Measurements from ENCODE around the gene MROH2A. TPM values are rescaled to one million over a fixed set of nuclear protein-coding genes. Genes with fewer than 3 reads are reported as not detected.

MROH2A gene
- total and polyA plus RNA-seq, 2 donors from 2014 or later (not counting 2 experiments from before 2014, with no cell fraction given) = 0.11 to 0.49 TPM

Other genes with a start within 250 kb of the MROH2A start
- 35.8 and 46.1 TPM in 2 replicates for gene USP40, start 211.5 kb upstream of the MROH2A start, total RNA-seq
- gene USP40, start 211.5 kb upstream of the MROH2A start, polyA plus RNA-seq = 25.0 and 25.7 TPM in 2 replicates
- not detected in 2 replicates for gene UGT1A8, start 160.7 kb upstream of the MROH2A start, total RNA-seq
- gene UGT1A8, start 160.7 kb upstream of the MROH2A start, polyA plus RNA-seq = not detected in 2 replicates
- gene UGT1A10, start 141.9 kb upstream of the MROH2A start, total RNA-seq = not detected in 2 replicates
- gene UGT1A10, start 141.9 kb upstream of the MROH2A start, polyA plus RNA-seq = 0.13 and 0.35 TPM in 2 replicates
- not detected in 2 replicates for gene UGT1A9, start 106.4 kb upstream of the MROH2A start, total RNA-seq
- gene UGT1A9, start 106.4 kb upstream of the MROH2A start, polyA plus RNA-seq = not detected in 2 replicates
- 0.20 and 0.21 TPM in 2 replicates for gene UGT1A7, start 96.4 kb upstream of the MROH2A start, total RNA-seq
- gene UGT1A7, start 96.4 kb upstream of the MROH2A start, polyA plus RNA-seq = 0.10 and 1.2 TPM in 2 replicates
- gene UGT1A6, start 85.4 kb upstream of the MROH2A start, total RNA-seq = 14.0 and 15.8 TPM in 2 replicates
- gene UGT1A6, start 85.4 kb upstream of the MROH2A start, polyA plus RNA-seq = 7.4 and 9.4 TPM in 2 replicates
- gene UGT1A5, start 65.4 kb upstream of the MROH2A start, total RNA-seq = 0.53 and 0.82 TPM in 2 replicates
- gene UGT1A5, start 65.4 kb upstream of the MROH2A start, polyA plus RNA-seq = not detected in 2 replicates
- gene UGT1A4, start 59.6 kb upstream of the MROH2A start, total RNA-seq = 0.14 and 0.34 TPM in 2 replicates
- 0.06 and 0.07 TPM in 2 replicates for gene UGT1A4, start 59.6 kb upstream of the MROH2A start, polyA plus RNA-seq
- 0.14 and 0.88 TPM in 2 replicates for gene UGT1A3, start 49.3 kb upstream of the MROH2A start, total RNA-seq
- 0.40 and 0.58 TPM in 2 replicates for gene UGT1A3, start 49.3 kb upstream of the MROH2A start, polyA plus RNA-seq
- 0.14 and 0.31 TPM in 2 replicates for gene UGT1A1, start 18.1 kb upstream of the MROH2A start, total RNA-seq
- gene UGT1A1, start 18.1 kb upstream of the MROH2A start, polyA plus RNA-seq = 0.02 and 0.04 TPM in 2 replicates
- gene HJURP, start 76.2 kb downstream of the MROH2A start, total RNA-seq = 40.1 and 45.8 TPM in 2 replicates
- gene HJURP, start 76.2 kb downstream of the MROH2A start, polyA plus RNA-seq = 22.2 and 27.5 TPM in 2 replicates
- gene TRPM8, start 139.0 kb downstream of the MROH2A start, total RNA-seq = 0.20 TPM in 1 of 2 replicates, not detected in the other
- gene TRPM8, start 139.0 kb downstream of the MROH2A start, polyA plus RNA-seq = 0.06 and 0.19 TPM in 2 replicates